ENCODE results near the gene CLDN16. TPM values are rescaled to one million over a fixed set of nuclear protein-coding genes. Genes with fewer than 3 reads are reported as not detected.

Gene CLDN16
- total and polyA plus RNA-seq, 3 donors from 2014 or later: 0.19 to 0.55 (median 0.36) TPM

GRCh38 chr3:190396001-190396400 is 8.0 kb downstream of the CLDN16 start:
- no peaks in the 10 kb centered on the region for H3K4me1 ChIP-seq
- no peaks in the 10 kb centered on the region for H3K9me3 ChIP-seq
- no peak overlapping the region for H3K4me3 ChIP-seq
- no peaks in the 10 kb centered on the region for H3K36me3 ChIP-seq (ENCODE audit: low read depth, missing control alignments)
- TF ChIP-seq POLR2A (IDR thresholded peaks at IDR 0.05) (no peak), CTCF (IDR thresholded peaks at IDR 0.05) (no peak)
- intact Hi-C loops (cut with DNase I; ENCODE audit: low total_unique reads): no loop called here
- DNase-seq: no peak
- H3K27me3 ChIP-seq: no peaks in the 10 kb centered on the region
- no peak overlapping the region for H3K27ac ChIP-seq

- no peak for DNase-seq
- H3K27ac ChIP-seq: no peak overlapping the region
- H3K27me3 ChIP-seq: no peaks in the 10 kb centered on the region
- no peak overlapping the region for H3K4me3 ChIP-seq
- no peaks in the 10 kb centered on the region for H3K4me1 ChIP-seq
- no peaks in the 10 kb centered on the region for H3K36me3 ChIP-seq (ENCODE audit: low read depth, missing control alignments)
- TF ChIP-seq CTCF (IDR thresholded peaks at IDR 0.05): no peak
- no peak for TF ChIP-seq POLR2A (IDR thresholded peaks at IDR 0.05)
- intact Hi-C loops (cut with DNase I; ENCODE audit: low total_unique reads): no loop called here
- WGBS, 2 donors: 71 to 73% methylated on average over 4 of the region's 4 CpGs
- H3K9me3 ChIP-seq: no peaks in the 10 kb centered on the region
These were observed 9.9 kb downstream of the CLDN16 start for GRCh38 chr3:190397889-190398288.

- intact Hi-C loops (cut with DNase I; ENCODE audit: low total_unique reads): no loop called here
- no peaks in the 10 kb centered on the region for H3K9me3 ChIP-seq
- H3K4me1 ChIP-seq: no peaks in the 10 kb centered on the region
- no peak overlapping the region for H3K4me3 ChIP-seq
- no peak for DNase-seq
- 78% methylated on average over 8 of the region's 8 CpGs for WGBS, 2 donors
- no peaks in the 10 kb centered on the region for H3K36me3 ChIP-seq (ENCODE audit: low read depth, missing control alignments)
- H3K27ac ChIP-seq: no peak overlapping the region
- no peak for TF ChIP-seq POLR2A (IDR thresholded peaks at IDR 0.05)
- no peak for TF ChIP-seq CTCF (IDR thresholded peaks at IDR 0.05)
- H3K27me3 ChIP-seq: no peaks in the 10 kb centered on the region
These were observed 11.7 kb downstream of the CLDN16 start for GRCh38 chr3:190399677-190400076.

GRCh38 chr3:190401963-190402362 is 14.0 kb downstream of the CLDN16 start:
- WGBS, 2 donors: 61 to 72% methylated on average over 4 of the region's 4 CpGs
- intact Hi-C loops (cut with DNase I; ENCODE audit: low total_unique reads): no loop called here

GRCh38 chr3:190404715-190405114 is 16.8 kb downstream of the CLDN16 start:
- Histone ChIP-seq H3K4me1 (no peaks in the 10 kb centered on the region), H3K27me3 (no peaks in the 10 kb centered on the region), H3K4me3 (no peak overlapping the region), H3K27ac (no peak overlapping the region), H3K9me3 (no peaks in the 10 kb centered on the region), H3K36me3 (ENCODE audit: low read depth, missing control alignments) (no peaks in the 10 kb centered on the region)
- no peak for DNase-seq
- TF ChIP-seq POLR2A (IDR thresholded peaks at IDR 0.05) (no peak), CTCF (IDR thresholded peaks at IDR 0.05) (no peak)
- intact Hi-C loops (cut with DNase I; ENCODE audit: low total_unique reads): no loop called here
- WGBS, 2 donors: 60 to 72% methylated on average over 8 of the region's 8 CpGs

More at GRCh38 chr3:190401963-190402362, 14.0 kb downstream of the CLDN16 start:
- Histone ChIP-seq H3K36me3 (ENCODE audit: low read depth, missing control alignments) (no peaks in the 10 kb centered on the region), H3K9me3 (no peaks in the 10 kb centered on the region), H3K27me3 (no peaks in the 10 kb centered on the region), H3K4me3 (no peak overlapping the region), H3K27ac (no peak overlapping the region), H3K4me1 (no peaks in the 10 kb centered on the region)
- DNase-seq: no peak
- TF ChIP-seq POLR2A (IDR thresholded peaks at IDR 0.05): no peak

Measured in testis (tissue), 3 donors.